PC-3 (cell line): Measurements from ENCODE around the gene GULP1. TPM values are rescaled to one million over a fixed set of nuclear protein-coding genes. Genes with fewer than 3 reads are reported as not detected.

Experiments used
- ATAC-seq: fragments of 200-7000 bp; cut with Tn5 transposase; 2 replicates; pipeline ENCODE4 v1.9.1; 2020; ENCODE audit warnings: mild to moderate bottlenecking, moderate library complexity
- BruUV-seq: library from RNA; stranded (reverse); fragments of 400-500 nt; replicated peaks from 2 replicates; lab custom pipeline; 2021; lab: Mats Ljungman, UMichigan
- CTCF ChIA-PET: fragments of 300-600 bp; sonication (Branson Sonifier 250); formaldehyde crosslinking; loops from one replicate; lab custom pipeline; 2022; ENCODE audit warnings: antibody characterized with exemption; lab: Charles Lee
- POLR2A ChIA-PET: fragments of 300-600 bp; sonication (Branson Sonifier 250); formaldehyde crosslinking; loops from one replicate; lab custom pipeline; 2022; ENCODE audit warnings: antibody characterized with exemption; ENCODE audit not compliant: unreplicated experiment; lab: Charles Lee
- DNase-seq: peaks from one replicate; pipeline ENCODE4 v3.0.0-alpha.2; 2015
- H2AFZ ChIP-seq: fragments of 300-600 bp; sonication (generic); 2 replicates; pipeline ENCODE4 v1.6.0; 2016; ENCODE audit warnings: antibody characterized with exemption, low read length
- H3F3A ChIP-seq: fragments of 300-600 bp; sonication (generic); one replicate; pipeline ENCODE4 v1.6.0; 2017; ENCODE audit warnings: antibody characterized with exemption, low read length, control low read depth, mild to moderate bottlenecking; ENCODE audit not compliant: unreplicated experiment
- H3K27ac ChIP-seq: fragments of 300-600 bp; sonication (generic); 2 replicates; pipeline ENCODE4 v1.5.1; 2016; ENCODE audit warnings: mild to moderate bottlenecking, low read length
- H3K27me3 ChIP-seq: fragments of 300-600 bp; sonication (generic); 2 replicates; pipeline ENCODE4 v1.6.1; 2016; ENCODE audit warnings: low read length, mixed read lengths
- H3K36me3 ChIP-seq: fragments of 300-600 bp; sonication (generic); 2 replicates; pipeline ENCODE4 v1.6.1; 2016; ENCODE audit warnings: low read depth, mixed run types, low read length, mixed read lengths
- H3K4me1 ChIP-seq: fragments of 300-600 bp; sonication (generic); 2 replicates; pipeline ENCODE4 v1.5.1; 2016; ENCODE audit warnings: low read length; ENCODE audit not compliant: insufficient read depth
- H3K4me2 ChIP-seq: fragments of 300-600 bp; sonication (generic); 2 replicates; pipeline ENCODE4 v1.6.0; 2016; ENCODE audit warnings: low read length
- H3K4me3 ChIP-seq: fragments of 300-600 bp; sonication (generic); 2 replicates; pipeline ENCODE4 v1.5.1; 2016; ENCODE audit warnings: mild to moderate bottlenecking, low read length, mixed read lengths
- H3K79me2 ChIP-seq: fragments of 300-600 bp; sonication (generic); 2 replicates; pipeline ENCODE4 v1.6.1; 2017; ENCODE audit warnings: low read length, mixed read lengths
- H3K9ac ChIP-seq: fragments of 300-600 bp; sonication (generic); 2 replicates; pipeline ENCODE4 v1.6.0; 2016; ENCODE audit warnings: mild to moderate bottlenecking, low read length
- H3K9me2 ChIP-seq: fragments of 300-600 bp; sonication (generic); replicated peaks from 2 replicates; pipeline ENCODE4 v1.6.1; 2016; ENCODE audit warnings: mixed run types, low read length, mixed read lengths
- H3K9me3 ChIP-seq: fragments of 300-600 bp; sonication (generic); 2 replicates; pipeline ENCODE4 v1.6.1; 2016; ENCODE audit warnings: low read length, mixed read lengths
- H4K20me1 ChIP-seq: fragments of 300-600 bp; sonication (generic); 2 replicates; pipeline ENCODE4 v1.6.1; 2016; ENCODE audit warnings: low read length, mixed read lengths
- CTCF ChIP-seq: fragments of 300-600 bp; sonication (generic); conservative IDR thresholded peaks from 2 replicates; pipeline ENCODE4 v1.5.1; 2017; ENCODE audit warnings: antibody characterized with exemption, low read depth, mild to moderate bottlenecking, low read length
- EZH2 ChIP-seq: fragments of 300-600 bp; sonication (generic); IDR thresholded peaks from one replicate; pipeline ENCODE4 v1.6.1; 2017; ENCODE audit warnings: antibody characterized with exemption, mild to moderate bottlenecking, low read length; ENCODE audit not compliant: unreplicated experiment
- EZH2phosphoT487 ChIP-seq: fragments of 300-600 bp; sonication (generic); IDR thresholded peaks from 2 replicates; pipeline ENCODE4 v1.6.1; 2018; ENCODE audit warnings: mild to moderate bottlenecking, antibody characterized with exemption, low read length, borderline replicate concordance
- intact Hi-C: fragments of 100-400 bp; cut with micrococcal nuclease; formaldehyde crosslinking; loops from 2 replicates; pipeline ENCODE4 v1.9.0; 2023
- microRNA-seq: library from miRNA; unstranded; fragments of <30 nt; microRNA quantifications from one replicate; pipeline ENCODE4 v1.1.0, GENCODE V29; 2020; ENCODE audit not compliant: unreplicated experiment
- total RNA-seq: library from RNA; depleted of rRNA; stranded (reverse); fragments of >200 nt; gene quantifications from 2 replicates; pipeline ENCODE4 v1.2.3, GENCODE V29; 2014

Gene GULP1
- total RNA-seq, 1 experiment from 2014 or later = 25.5 TPM

DNA sequence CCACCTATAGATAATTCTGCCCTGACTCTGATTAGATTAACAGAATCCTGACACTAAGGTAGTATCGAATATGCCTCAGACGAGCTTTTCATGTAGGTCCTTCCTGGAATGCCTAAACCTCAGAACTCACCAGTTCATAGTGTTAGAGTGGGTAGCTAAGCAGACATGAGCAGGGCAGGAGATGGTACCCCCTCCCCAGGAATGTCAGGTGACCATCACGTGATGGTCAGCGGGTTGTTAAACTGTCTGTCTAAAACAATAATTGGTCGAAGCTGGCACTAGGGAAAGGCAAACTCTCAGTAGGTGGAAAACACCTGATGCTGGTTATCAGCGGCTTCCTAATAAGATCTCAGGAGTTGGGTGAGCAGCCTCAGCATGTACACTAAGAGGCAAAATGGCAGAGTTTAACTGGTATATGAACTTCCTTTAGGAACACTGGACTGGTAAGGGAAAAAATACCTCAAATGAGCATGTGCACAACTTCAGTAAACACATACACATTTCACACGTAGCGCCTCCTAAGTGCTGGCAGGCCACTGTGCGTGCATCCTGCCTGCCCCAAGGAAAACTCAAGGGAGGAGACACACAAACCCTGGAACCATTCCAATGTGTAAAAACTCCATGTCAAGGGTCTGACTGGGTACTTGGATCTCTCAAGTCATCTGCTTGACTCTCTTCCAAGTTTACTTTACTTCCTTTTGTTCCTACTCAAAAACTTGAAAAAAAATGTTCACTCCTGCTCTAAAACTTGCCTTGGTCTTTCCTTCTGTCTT, 339.5 kb downstream of the GULP1 start:
- Histone ChIP-seq H3F3A (no peaks in the 10 kb centered on the region), H3K4me1 (peaks cover 14% of the 10 kb centered on the region), H3K27ac (no peak overlapping the region), H3K9me3 (no peaks in the 10 kb centered on the region), H3K9me2 (no peaks in the 10 kb centered on the region), H3K4me3 (no peak overlapping the region), H3K79me2 (no peaks in the 10 kb centered on the region), H2AFZ (no peak overlapping the region), H3K4me2 (no peak overlapping the region), H3K27me3 (no peaks in the 10 kb centered on the region), H3K9ac (no peak overlapping the region), H3K36me3 (no peaks in the 10 kb centered on the region), H4K20me1 (no peaks in the 10 kb centered on the region)
- CTCF ChIA-PET = no interaction called here
- BruUV-seq = no TSS peak
- DNase-seq (no peak), ATAC-seq (no peak)
- intact Hi-C loops = no loop called here
- no peak for TF ChIP-seq EZH2
- TF ChIP-seq CTCF = no peak
- no peak for TF ChIP-seq EZH2phosphoT487
- POLR2A ChIA-PET = interaction anchor here (0.6 kb wide), 1 partner anchor 79 kb away, joined by 3 read pairs; no protein-coding TSS in a partner anchor

DNA sequence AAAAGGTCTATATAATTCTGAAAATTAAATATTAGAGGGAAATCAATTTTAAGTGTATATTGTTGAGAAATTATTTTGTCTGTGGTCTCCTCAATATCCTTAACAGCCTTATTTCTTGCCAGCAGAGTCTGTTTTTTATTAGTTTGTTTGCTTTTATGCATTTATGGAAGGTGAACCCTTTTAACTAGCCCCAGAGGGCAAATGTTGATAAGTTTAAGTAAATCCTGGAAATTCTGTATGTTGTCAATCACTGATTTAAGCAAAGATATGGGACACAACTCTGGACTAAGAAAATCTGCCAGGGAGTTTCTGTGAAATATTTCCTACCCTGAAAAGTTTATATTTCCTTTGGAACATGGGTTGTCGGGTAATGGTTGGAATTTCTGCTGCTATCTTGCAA, 343.0 kb downstream of the GULP1 start:
- peak; percentile 18; the same call in 1 of the 2 replicates for ATAC-seq
- ChIA-PET CTCF (no interaction called here), POLR2A (no interaction called here)
- Histone ChIP-seq H3K9me3 (no peaks in the 10 kb centered on the region), H2AFZ (no peak overlapping the region), H4K20me1 (no peaks in the 10 kb centered on the region), H3K36me3 (no peaks in the 10 kb centered on the region), H3K9ac (no peak overlapping the region), H3K9me2 (no peaks in the 10 kb centered on the region), H3F3A (no peaks in the 10 kb centered on the region), H3K4me3 (no peak overlapping the region), H3K4me2 (no peak overlapping the region), H3K79me2 (no peaks in the 10 kb centered on the region), H3K27ac (no peak overlapping the region), H3K27me3 (no peaks in the 10 kb centered on the region), H3K4me1 (peaks cover 3% of the 10 kb centered on the region)
- intact Hi-C loops = no loop called here
- DNase-seq = no peak
- BruUV-seq = no TSS peak
- TF ChIP-seq CTCF = no peak
- no peak for TF ChIP-seq EZH2phosphoT487
- TF ChIP-seq EZH2 = no peak

Small RNA genes lying within 50 kb of the gene (microRNA-seq; reads per million reads assigned to microRNA genes)
- gene MIR561 = not detected
